ENCODE results near the gene LRMDA.
"Not testable (repeated sequence)": the region's sequence is repeated elsewhere in the genome, so short reads cannot be mapped to it uniquely, and the experiment has no call there.

LRMDA gene

GRCh38 chr10:76488602-76489001, 1057.2 kb downstream of the LRMDA start:
- no peak for DNase-seq (ENCODE audit: low read depth in 2 of 2)

GRCh38 chr10:76491216-76491615, 1059.8 kb downstream of the LRMDA start:
- DNase-seq (ENCODE audit: low read depth in 2 of 2): no peak

- DNase-seq (ENCODE audit: low read depth in 2 of 2): peak; percentile 51 to 65
Observed at GRCh38 chr10:76492026-76492425, 1060.6 kb downstream of the LRMDA start.

- no peak for DNase-seq (ENCODE audit: low read depth in 2 of 2)
Observed at GRCh38 chr10:76492678-76493472, 1061.5 kb downstream of the LRMDA start.

GRCh38 chr10:76497666-76498065, 1066.2 kb downstream of the LRMDA start:
- peak; percentile 12 to 21 for DNase-seq (ENCODE audit: low read depth in 2 of 2)

GRCh38 chr10:76504823-76505222, 1073.4 kb downstream of the LRMDA start:
- no peak for DNase-seq (ENCODE audit: low read depth in 2 of 2)

- DNase-seq (ENCODE audit: low read depth in 2 of 2): no peak
Observed at GRCh38 chr10:76509446-76509845, 1078.0 kb downstream of the LRMDA start.

GRCh38 chr10:76514321-76514720, 1082.9 kb downstream of the LRMDA start:
- no peak for DNase-seq (ENCODE audit: low read depth in 2 of 2)

GRCh38 chr10:76514869-76515268, 1083.4 kb downstream of the LRMDA start:
- DNase-seq (ENCODE audit: low read depth in 2 of 2): no peak

- DNase-seq (ENCODE audit: low read depth in 2 of 2): no peak
Observed at GRCh38 chr10:76522547-76522946, 1091.1 kb downstream of the LRMDA start.

- DNase-seq (ENCODE audit: low read depth in 2 of 2): no peak
Observed at GRCh38 chr10:76523246-76523645, 1091.8 kb downstream of the LRMDA start.

GRCh38 chr10:76523791-76524351, 1092.4 kb downstream of the LRMDA start:
- DNase-seq (ENCODE audit: low read depth in 2 of 2): peak; percentile 75 to 77

- not testable (repeated sequence) for DNase-seq (ENCODE audit: low read depth in 2 of 2)
Observed at GRCh38 chr10:76526833-76527232, 1095.4 kb downstream of the LRMDA start.

GRCh38 chr10:76540331-76540730, 1108.9 kb downstream of the LRMDA start:
- DNase-seq (ENCODE audit: low read depth in 2 of 2): no peak

GRCh38 chr10:76540786-76541185, 1109.4 kb downstream of the LRMDA start:
- DNase-seq (ENCODE audit: low read depth in 2 of 2): no peak

- no peak for DNase-seq (ENCODE audit: low read depth in 2 of 2)
Observed at GRCh38 chr10:76541852-76542251, 1110.4 kb downstream of the LRMDA start.

- DNase-seq (ENCODE audit: low read depth in 2 of 2): no peak
Observed at GRCh38 chr10:76542307-76542930, 1111.0 kb downstream of the LRMDA start.

GRCh38 chr10:76543655-76544054, 1112.2 kb downstream of the LRMDA start:
- DNase-seq (ENCODE audit: low read depth in 2 of 2): no peak

- DNase-seq (ENCODE audit: low read depth in 2 of 2): no peak
Observed at GRCh38 chr10:76544789-76545188, 1113.4 kb downstream of the LRMDA start.

- DNase-seq (ENCODE audit: low read depth in 2 of 2): no peak
Observed at GRCh38 chr10:76546411-76546810, 1115.0 kb downstream of the LRMDA start.

- DNase-seq (ENCODE audit: low read depth in 2 of 2): peak; percentile 61 to 63
Observed at GRCh38 chr10:76547352-76547972, 1116.0 kb downstream of the LRMDA start.

GRCh38 chr10:76548716-76549115, 1117.3 kb downstream of the LRMDA start:
- no peak for DNase-seq (ENCODE audit: low read depth in 2 of 2)

- DNase-seq (ENCODE audit: low read depth in 2 of 2): no peak
Observed at GRCh38 chr10:76549171-76549570, 1117.7 kb downstream of the LRMDA start.

All from fibroblast of skin of left quadriceps (primary cell).